Heart left ventricle (tissue), 13 donors: ENCODE data around the gene ZNF726.

Experiments used
- POLR2A ChIP-seq, 2 donors: fragments of 450-650 bp; IDR thresholded peaks; one replicate each; pipeline ENCODE4 v1.6.1; 2017; ENCODE audit warnings: antibody characterized with exemption in 2 of 2, mild to moderate bottlenecking in 2 of 2, moderate library complexity in 2 of 2
- TF ChIP-seq, protein P1 (sequence below), 12 donors: fragments of 200-600 bp; sonication (generic) in 4 of 12; IDR thresholded peaks; one replicate each; pipeline versions ENCODE4 v1.5.0 to v1.8.0; 2018 to 2022; ENCODE audit warnings: antibody characterized with exemption in 12 of 12, mild to moderate bottlenecking in 5 of 12
- donor health status: ischemic (EF 13 %, LVEDD 7.1; RV severe dilation, severe dysfunction).
- donor health status: DM: no; HTN: yes; CAD: no.
- donor health status: DM: no; HTN: no; CAD: no.
- donor health status: ischemic (EF 25% LVEDD 6.9; RV normal size, moderate dysfunction).
- donor health status: ischemic (EF 25% LVEDD 5.7; RV mildly dilated, moderate dysfunction).
- donor health status: ischemic (EF 35%, LVEDD 5.7; RV mildly dilated, moderate dysfunction).
- donor health status: nonischemic (EF 11% LVEDD 7.7; RV severe dilation, severe dysfunction).
- donor health status: DM: yes; HTN: yes; CAD: no.
- donor health status: PGD.
- donor health status: ischemic (EF 29% LVEDD 5.4; RV normal size, mild dysfunction).
- donor health status: nonischemic (EF 23%, LVEDD 6.1; RV moderate dilation, normal function).

DNA sequence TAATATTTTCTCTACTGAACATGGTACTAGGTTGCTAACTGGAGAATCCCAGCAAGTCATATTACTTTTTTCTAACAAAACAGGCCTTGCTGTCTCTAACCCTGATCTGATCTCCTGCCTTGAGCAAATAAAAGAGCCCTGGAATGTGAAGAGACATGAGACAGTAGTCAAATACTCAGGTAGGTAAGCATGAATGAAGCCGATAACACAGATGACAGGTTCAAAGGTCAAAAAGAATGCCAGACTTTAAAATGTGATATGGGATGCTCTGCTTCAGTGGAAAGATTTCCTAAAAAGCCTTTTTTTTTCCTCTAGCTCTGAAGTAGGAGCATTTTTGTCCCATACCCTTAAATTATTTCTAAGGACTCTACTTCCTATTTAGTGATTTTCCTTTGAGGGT lies 28.7 kb downstream of the ZNF726 start:
- TF ChIP-seq, protein P1, sequence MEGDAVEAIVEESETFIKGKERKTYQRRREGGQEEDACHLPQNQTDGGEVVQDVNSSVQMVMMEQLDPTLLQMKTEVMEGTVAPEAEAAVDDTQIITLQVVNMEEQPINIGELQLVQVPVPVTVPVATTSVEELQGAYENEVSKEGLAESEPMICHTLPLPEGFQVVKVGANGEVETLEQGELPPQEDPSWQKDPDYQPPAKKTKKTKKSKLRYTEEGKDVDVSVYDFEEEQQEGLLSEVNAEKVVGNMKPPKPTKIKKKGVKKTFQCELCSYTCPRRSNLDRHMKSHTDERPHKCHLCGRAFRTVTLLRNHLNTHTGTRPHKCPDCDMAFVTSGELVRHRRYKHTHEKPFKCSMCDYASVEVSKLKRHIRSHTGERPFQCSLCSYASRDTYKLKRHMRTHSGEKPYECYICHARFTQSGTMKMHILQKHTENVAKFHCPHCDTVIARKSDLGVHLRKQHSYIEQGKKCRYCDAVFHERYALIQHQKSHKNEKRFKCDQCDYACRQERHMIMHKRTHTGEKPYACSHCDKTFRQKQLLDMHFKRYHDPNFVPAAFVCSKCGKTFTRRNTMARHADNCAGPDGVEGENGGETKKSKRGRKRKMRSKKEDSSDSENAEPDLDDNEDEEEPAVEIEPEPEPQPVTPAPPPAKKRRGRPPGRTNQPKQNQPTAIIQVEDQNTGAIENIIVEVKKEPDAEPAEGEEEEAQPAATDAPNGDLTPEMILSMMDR (IDR thresholded peaks at IDR 0.05) = no peak
- TF ChIP-seq POLR2A (IDR thresholded peaks at IDR 0.05) = no peak
